A549 treated with Mapracorat at 1 μM for 4 hours (cell line): ENCODE results near the gene CAMK1D. TPM values are rescaled to one million over a fixed set of nuclear protein-coding genes. Genes with fewer than 3 reads are reported as not detected.

Source experiments
- total RNA-seq: library from RNA; stranded (reverse); fragments of 200-300 nt; extraction: Qiagen RNA extraction; gene quantifications from 5 replicates; pipeline ENCODE4 v1.2.3, GENCODE V29; 2022

The CAMK1D gene
- 6.7 to 9.4 TPM (median 8.8 TPM) in 5 replicates for total RNA-seq

GRCh38 chr10:12348870-12349628, at the start of gene CAMK1D:
TSS of gene CAMK1D (plus strand) at chr10:12349547.

Other genes starting within 250 kb of the CAMK1D start
- gene SEC61A2, start 219.9 kb upstream of the CAMK1D start, total RNA-seq, result 11.8 to 15.7 TPM (median 14.2 TPM) in 5 replicates
- gene NUDT5, start 153.7 kb upstream of the CAMK1D start, total RNA-seq, result 122 to 168 TPM (median 128 TPM) in 5 replicates
- 122 to 187 TPM (median 127 TPM) in 5 replicates for gene CDC123, start 153.4 kb upstream of the CAMK1D start, total RNA-seq